Loucy (cell line): ENCODE results near the gene RPUSD3.

Source experiments
- H2AFZ ChIP-seq: fragments of 200-600 bp; sonication (generic); 2 replicates; pipeline ENCODE4 v1.6.0; 2016; ENCODE audit warnings: antibody characterized with exemption, mild to moderate bottlenecking, low read length, moderate library complexity
- H3F3A ChIP-seq: fragments of 200-600 bp; 2 replicates; pipeline ENCODE4 v1.6.0; 2016; ENCODE audit warnings: antibody characterized with exemption, low read depth, mild to moderate bottlenecking
- H3K27me3 ChIP-seq: fragments of 200-600 bp; sonication (generic); 2 replicates; pipeline ENCODE4 v1.6.1; 2014; ENCODE audit warnings: low read length, mild to moderate bottlenecking; ENCODE audit not compliant: insufficient read depth, poor library complexity, severe bottlenecking
- H3K36me3 ChIP-seq: fragments of 200-600 bp; sonication (generic); 2 replicates; pipeline ENCODE4 v1.6.1; 2016; ENCODE audit warnings: low read length; ENCODE audit not compliant: insufficient read depth
- H3K4me1 ChIP-seq: fragments of 200-600 bp; sonication (generic); 2 replicates; pipeline ENCODE4 v1.5.1; 2014; ENCODE audit warnings: low read length, mild to moderate bottlenecking; ENCODE audit not compliant: insufficient read depth, poor library complexity, severe bottlenecking
- H3K4me2 ChIP-seq: fragments of 200-600 bp; sonication (generic); 2 replicates; pipeline ENCODE4 v1.6.0; 2014; ENCODE audit warnings: antibody characterized with exemption, low read length, low read depth, mild to moderate bottlenecking; ENCODE audit not compliant: poor library complexity, severe bottlenecking
- H3K4me3 ChIP-seq: fragments of 200-600 bp; sonication (generic); 2 replicates; pipeline ENCODE4 v1.5.1; 2014; ENCODE audit warnings: low read length, mild to moderate bottlenecking, mixed read lengths; ENCODE audit not compliant: poor library complexity, severe bottlenecking
- H3K79me2 ChIP-seq: fragments of 200-600 bp; sonication (generic); 2 replicates; pipeline ENCODE4 v1.6.1; 2014; ENCODE audit warnings: low read length; ENCODE audit not compliant: insufficient read depth
- H3K9ac ChIP-seq: fragments of 200-600 bp; sonication (generic); 2 replicates; pipeline ENCODE4 v1.6.0; 2014; ENCODE audit warnings: mild to moderate bottlenecking, low read depth, low read length, moderate library complexity; ENCODE audit not compliant: poor library complexity, severe bottlenecking
- H3K9me2 ChIP-seq: fragments of 200-600 bp; sonication (generic); replicated peaks from 2 replicates; pipeline ENCODE4 v1.6.1; 2016; ENCODE audit warnings: low read depth, low read length, mixed read lengths
- H3K9me3 ChIP-seq: fragments of 200-600 bp; sonication (generic); 2 replicates; pipeline ENCODE4 v1.6.1; 2014; ENCODE audit warnings: mild to moderate bottlenecking, antibody characterized with exemption, low read length, low read depth; ENCODE audit not compliant: insufficient read depth
- H4K20me1 ChIP-seq: fragments of 200-600 bp; sonication (generic); 2 replicates; pipeline ENCODE4 v1.6.0; 2014; ENCODE audit warnings: antibody characterized with exemption, low read length, mild to moderate bottlenecking; ENCODE audit not compliant: insufficient read depth, poor library complexity, severe bottlenecking
- EZH2phosphoT487 ChIP-seq: fragments of 200-600 bp; IDR thresholded peaks from 2 replicates; pipeline ENCODE4 v1.6.1; 2018; ENCODE audit warnings: antibody characterized with exemption, mild to moderate bottlenecking, moderate library complexity, borderline replicate concordance
- TF ChIP-seq, protein P1 (sequence below): fragments of 200-600 bp; sonication (generic); conservative IDR thresholded peaks from 2 replicates; pipeline ENCODE4 v1.5.1; 2014; ENCODE audit warnings: mild to moderate bottlenecking, antibody characterized with exemption, low read length

The RPUSD3 gene

DNA sequence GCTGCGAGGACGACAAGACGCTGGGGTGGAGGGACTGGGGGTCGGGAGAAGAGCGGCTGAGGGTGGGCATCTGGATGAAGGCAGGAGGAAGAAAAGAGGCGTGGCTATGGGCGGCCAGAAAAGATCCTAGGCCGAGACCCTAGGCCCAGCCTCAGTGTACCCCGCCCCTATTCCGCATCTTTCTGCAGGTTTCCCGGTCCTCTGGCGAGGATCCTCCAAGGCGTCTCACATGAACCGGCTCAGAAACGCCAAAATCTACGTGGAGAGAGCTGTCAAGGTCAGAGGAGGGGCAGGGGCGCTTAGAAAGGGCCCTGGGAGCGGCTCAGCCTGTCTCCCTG lies 33.4 kb downstream of the RPUSD3 start:
- Histone ChIP-seq H3K79me2 (no peaks in the 10 kb centered on the region), H4K20me1 (no peaks in the 10 kb centered on the region), H3K4me2 (no peak overlapping the region), H3K9me2 (no peaks in the 10 kb centered on the region), H2AFZ (no peak overlapping the region), H3K36me3 (peaks cover 42% of the 10 kb centered on the region; the same call in 1 of the 2 replicates), H3K4me3 (no peak overlapping the region), H3F3A (no peaks in the 10 kb centered on the region; the same call in 1 of the 2 replicates), H3K27me3 (no peaks in the 10 kb centered on the region), H3K9ac (no peak overlapping the region), H3K9me3 (no peaks in the 10 kb centered on the region), H3K4me1 (no peaks in the 10 kb centered on the region)
- TF ChIP-seq EZH2phosphoT487 = no peak
- TF ChIP-seq, protein P1, sequence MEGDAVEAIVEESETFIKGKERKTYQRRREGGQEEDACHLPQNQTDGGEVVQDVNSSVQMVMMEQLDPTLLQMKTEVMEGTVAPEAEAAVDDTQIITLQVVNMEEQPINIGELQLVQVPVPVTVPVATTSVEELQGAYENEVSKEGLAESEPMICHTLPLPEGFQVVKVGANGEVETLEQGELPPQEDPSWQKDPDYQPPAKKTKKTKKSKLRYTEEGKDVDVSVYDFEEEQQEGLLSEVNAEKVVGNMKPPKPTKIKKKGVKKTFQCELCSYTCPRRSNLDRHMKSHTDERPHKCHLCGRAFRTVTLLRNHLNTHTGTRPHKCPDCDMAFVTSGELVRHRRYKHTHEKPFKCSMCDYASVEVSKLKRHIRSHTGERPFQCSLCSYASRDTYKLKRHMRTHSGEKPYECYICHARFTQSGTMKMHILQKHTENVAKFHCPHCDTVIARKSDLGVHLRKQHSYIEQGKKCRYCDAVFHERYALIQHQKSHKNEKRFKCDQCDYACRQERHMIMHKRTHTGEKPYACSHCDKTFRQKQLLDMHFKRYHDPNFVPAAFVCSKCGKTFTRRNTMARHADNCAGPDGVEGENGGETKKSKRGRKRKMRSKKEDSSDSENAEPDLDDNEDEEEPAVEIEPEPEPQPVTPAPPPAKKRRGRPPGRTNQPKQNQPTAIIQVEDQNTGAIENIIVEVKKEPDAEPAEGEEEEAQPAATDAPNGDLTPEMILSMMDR = no peak

DNA sequence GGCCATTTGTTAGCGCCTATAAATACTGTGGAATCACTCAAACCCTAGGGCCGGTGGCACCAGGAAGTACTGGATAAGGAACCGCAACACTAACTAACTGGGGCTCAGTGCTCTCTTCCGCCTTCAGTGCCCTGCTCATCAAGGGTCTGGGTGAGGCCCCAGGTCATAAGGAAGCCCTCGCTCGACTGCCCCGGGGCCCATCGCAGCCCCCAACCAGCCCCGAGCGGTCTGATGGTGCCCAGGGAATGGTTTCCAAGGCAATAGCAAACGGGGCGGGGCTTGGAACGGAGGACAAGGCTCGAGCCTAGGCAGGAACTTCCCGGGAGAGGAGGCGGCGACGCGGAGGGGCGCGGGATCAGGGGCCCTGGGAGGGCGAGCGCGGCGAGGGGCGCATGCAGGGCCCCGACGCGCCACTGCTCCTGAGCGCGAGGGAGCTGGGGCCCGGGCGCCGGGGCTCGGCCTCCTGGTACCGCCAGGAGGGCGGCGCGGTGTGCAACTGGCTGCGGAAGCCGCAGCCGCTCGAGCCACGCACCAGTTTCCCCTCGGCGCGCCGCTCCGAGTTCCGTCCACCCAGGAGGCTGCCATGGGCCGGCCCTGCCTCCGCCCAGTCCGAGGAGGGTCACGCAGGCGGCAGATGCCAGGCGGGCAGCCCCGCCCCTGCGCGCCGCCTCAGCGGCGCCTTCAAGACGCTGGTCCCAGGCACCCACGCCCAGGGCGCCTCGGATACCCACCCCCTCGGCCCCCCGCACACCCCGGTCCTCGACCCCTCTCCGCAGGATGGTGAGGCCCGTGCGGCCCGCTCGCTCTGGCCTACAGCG lies 34.0 kb downstream of the RPUSD3 start, which contains the start of gene TTLL3:
TSS of gene TTLL3 (plus strand) at position 648 of the 818 bp plus-strand sequence. CDS start 400 bp downstream, outside the sequence.
- no peaks in the 10 kb centered on the region for H3K9me2 ChIP-seq
- peaks cover 48% of the 10 kb centered on the region for H3K36me3 ChIP-seq
- no peak for TF ChIP-seq EZH2phosphoT487
- TF ChIP-seq, protein P1 = no peak
- no peaks in the 10 kb centered on the region for H3K9me3 ChIP-seq
- H3K4me1 ChIP-seq = no peaks in the 10 kb centered on the region
- no peaks in the 10 kb centered on the region for H3K27me3 ChIP-seq
- no peaks in the 10 kb centered on the region for H3K79me2 ChIP-seq
- H2AFZ ChIP-seq = no peak within 1 kb of the TSS
- no peaks in the 10 kb centered on the region for H4K20me1 ChIP-seq
- H3F3A ChIP-seq = no peaks in the 10 kb centered on the region; the same call in 1 of the 2 replicates
- no peak within 1 kb of the TSS for H3K4me2 ChIP-seq
- no peak within 1 kb of the TSS for H3K4me3 ChIP-seq
- H3K9ac ChIP-seq = no peak within 1 kb of the TSS

DNA sequence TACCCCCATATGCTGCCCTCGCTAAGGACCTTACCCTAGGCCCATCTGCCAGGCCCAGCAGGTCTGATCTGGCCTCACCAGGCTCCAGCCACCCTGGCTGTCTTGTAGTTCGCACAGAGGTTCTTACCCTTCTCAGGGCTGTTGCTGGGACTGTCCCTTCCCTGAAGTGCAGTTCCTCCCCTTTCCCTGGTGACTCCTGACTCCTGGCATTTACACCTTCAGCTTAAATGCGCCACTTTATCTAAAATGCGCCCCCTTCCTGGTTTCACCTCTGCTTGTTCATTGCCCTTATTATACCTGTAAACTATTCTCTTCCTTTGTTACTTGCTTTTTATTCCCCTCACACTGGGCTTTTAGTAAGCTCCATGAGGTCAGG lies 34.6 kb downstream of the RPUSD3 start:
- H3K4me1 ChIP-seq = no peaks in the 10 kb centered on the region
- H3K27me3 ChIP-seq = no peaks in the 10 kb centered on the region
- H3K9me3 ChIP-seq = no peaks in the 10 kb centered on the region
- no peaks in the 10 kb centered on the region for H3K9me2 ChIP-seq
- no peak overlapping the region for H3K4me2 ChIP-seq
- no peaks in the 10 kb centered on the region for H3K79me2 ChIP-seq
- no peak overlapping the region for H3K9ac ChIP-seq
- H3K4me3 ChIP-seq = no peak overlapping the region
- peaks cover 54% of the 10 kb centered on the region for H3K36me3 ChIP-seq
- H2AFZ ChIP-seq = no peak overlapping the region
- H4K20me1 ChIP-seq = no peaks in the 10 kb centered on the region
- H3F3A ChIP-seq = no peaks in the 10 kb centered on the region; the same call in 1 of the 2 replicates
- TF ChIP-seq, protein P1 = no peak
- TF ChIP-seq EZH2phosphoT487 = no peak
